HG03571 (cell line): ENCODE results near the gene TMEM185B.
A peak's percentile ranks its signal among the peaks of the same experiment; 100 is the strongest.

Experiments used
- ATAC-seq: cut with Tn5 transposase; IDR thresholded peaks from one replicate; pipeline ENCODE4 v1.9.1; 2021; ENCODE audit not compliant: unreplicated experiment

TMEM185B gene

GRCh38 chr2:120231974-120232635 lies 8.9 kb upstream of the TMEM185B start:
- ATAC-seq, result peak; percentile 85

- ATAC-seq, result peak; percentile 4
Observed at GRCh38 chr2:120231564-120231973, 8.4 kb upstream of the TMEM185B start.

GRCh38 chr2:120230515-120231471 lies 7.6 kb upstream of the TMEM185B start:
- no peak for ATAC-seq

GRCh38 chr2:120229341-120229740 lies 6.1 kb upstream of the TMEM185B start:
- no peak for ATAC-seq

DNA sequence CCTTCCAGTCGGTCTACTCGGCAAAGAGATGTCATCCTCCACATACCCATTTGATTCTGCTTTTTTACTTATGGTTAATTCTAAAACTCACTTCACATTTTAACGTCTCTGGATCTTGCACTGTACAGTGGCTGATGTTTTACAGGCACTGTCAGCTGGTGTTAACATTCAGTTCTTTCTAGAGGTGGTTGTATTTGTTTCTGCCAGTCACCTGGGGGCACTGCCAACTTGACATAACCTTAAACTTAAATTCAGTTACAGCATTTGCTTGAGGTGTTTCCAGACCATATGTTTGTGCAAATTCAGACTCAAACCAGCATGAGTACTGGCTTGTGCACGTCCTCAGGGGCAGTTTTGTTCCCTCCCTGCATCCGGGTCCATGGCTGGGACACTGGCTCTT lies 5.3 kb upstream of the TMEM185B start:
- ATAC-seq, result no peak

- ATAC-seq, result no peak
Observed at GRCh38 chr2:120227111-120227991, 4.2 kb upstream of the TMEM185B start.

GRCh38 chr2:120226316-120226715 lies 3.1 kb upstream of the TMEM185B start:
- no peak for ATAC-seq

- no peak for ATAC-seq
Observed at GRCh38 chr2:120225549-120226065, 2.4 kb upstream of the TMEM185B start.

- no peak for ATAC-seq
Observed at GRCh38 chr2:120224735-120225548, 1.7 kb upstream of the TMEM185B start.

DNA sequence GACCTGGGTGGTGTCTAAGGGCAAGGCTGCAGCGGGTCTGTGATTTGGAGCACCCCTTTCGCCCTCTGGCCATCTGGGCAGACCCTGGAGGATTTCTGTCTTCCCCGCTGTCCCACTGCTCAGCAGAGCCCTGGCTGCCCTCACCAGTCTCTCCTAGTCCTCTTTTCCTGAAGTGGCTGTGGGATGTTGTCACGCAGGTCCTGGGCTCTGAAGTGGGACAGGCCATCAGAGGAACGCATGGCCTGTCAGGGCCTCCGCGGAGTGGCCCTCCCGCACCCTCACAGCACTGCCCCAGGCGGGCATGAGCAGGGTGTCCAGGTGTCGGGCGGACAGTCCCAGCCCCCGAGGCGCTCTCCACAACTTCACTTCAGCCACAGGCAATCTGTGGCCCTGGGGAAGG lies 1.1 kb upstream of the TMEM185B start:
- no peak for ATAC-seq

DNA sequence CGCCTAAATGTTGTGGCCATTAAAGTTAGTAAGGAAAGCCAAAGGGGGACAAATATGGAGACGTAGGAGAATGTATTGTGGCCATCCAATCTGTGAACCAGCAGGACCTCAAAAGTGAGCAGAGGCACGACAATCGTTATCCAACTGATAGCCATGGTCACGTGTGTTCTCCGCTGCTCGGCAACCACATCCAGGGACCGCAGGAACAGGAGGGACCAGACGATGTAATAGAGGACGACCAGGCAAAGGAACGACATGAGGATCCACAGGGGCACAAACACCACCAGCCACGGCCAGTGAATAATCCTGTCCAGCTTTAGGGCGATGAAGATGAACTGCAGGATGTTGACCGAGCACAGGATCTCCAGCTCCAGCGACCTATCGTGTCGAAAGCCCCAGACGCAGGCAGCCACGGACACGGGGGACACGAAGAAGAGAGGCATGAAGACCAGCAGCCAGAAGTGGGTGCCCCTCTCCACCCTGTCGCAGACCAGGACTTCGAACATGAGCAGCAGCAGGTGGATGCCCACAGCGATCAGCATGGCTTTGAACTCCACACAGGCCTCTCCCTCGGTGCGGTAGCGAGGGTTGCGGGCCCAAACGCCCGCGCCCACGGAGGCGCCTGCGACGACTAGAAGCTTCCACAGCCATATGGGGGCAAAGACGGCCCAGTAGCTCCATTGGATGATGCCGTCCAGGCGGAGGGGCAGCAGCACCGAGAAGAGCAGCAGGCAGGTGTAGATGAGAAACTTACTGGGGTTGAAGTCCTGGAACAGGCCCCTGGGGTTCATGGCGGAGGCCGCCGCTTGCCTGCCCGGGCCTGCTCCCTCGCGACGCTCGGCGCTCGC lies 790 bp downstream of the TMEM185B start:
- ATAC-seq, result no peak

- no peak for ATAC-seq
Observed at GRCh38 chr2:120221616-120222015, 1.6 kb downstream of the TMEM185B start.

GRCh38 chr2:120220756-120221155 lies 2.4 kb downstream of the TMEM185B start:
- no peak for ATAC-seq

DNA sequence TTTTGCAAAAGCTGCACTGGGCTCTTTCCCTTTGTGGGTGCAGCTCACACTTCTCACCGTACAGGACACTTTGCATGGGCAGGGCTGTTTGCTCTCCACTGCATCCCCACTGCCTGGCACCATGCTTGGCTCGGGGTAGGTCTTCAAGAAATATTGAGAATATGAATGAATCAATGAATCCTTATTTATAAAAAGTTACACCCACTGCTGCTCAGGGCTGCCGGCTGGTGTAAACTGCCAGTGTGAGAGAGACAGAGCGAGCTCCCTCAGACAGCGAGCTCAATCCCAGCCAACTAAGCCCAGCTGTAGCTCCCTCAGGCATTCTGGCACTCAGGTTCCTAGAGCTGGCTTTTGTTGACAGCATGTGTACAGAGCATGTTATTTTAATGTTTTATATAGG lies 3.4 kb downstream of the TMEM185B start:
- ATAC-seq, result no peak

DNA sequence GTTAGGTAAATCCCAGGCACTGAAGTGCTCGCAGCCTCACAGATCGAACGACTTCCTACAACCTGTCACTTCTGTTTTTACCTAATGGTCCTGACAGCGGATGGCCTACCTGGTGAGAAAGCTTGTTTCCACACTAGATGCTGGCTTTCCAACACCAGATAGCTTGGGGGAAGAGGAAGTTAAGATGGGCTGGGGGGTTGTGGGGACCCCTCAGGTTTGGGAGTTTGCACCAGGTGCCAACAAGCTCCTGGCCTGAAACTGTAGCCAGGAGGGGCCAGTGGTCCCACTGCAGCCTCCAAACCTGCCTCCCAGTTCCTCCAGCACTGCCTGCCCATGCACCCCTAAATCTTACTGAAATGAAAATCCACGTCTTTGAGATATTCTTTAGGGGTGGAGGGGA lies 3.9 kb downstream of the TMEM185B start:
- no peak for ATAC-seq

DNA sequence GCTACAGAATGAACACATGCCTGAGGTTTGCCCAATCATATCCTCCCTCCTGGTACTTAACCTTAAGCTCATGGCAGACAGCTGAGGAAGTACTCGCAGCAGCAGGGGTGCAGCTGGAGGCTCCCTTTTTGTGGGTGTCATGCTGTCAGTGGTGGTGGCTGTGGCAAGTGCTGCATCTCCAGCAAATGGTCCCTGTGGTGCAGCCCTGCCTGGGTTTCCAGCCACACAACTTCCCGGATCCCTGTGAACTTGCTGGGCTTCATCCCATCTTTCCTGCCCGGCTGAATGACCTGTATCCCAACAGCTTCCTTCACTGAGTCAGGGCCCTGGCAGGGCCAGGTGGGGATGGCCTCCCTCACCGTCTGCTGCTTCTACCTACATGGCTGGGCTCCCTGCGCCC lies 5.0 kb downstream of the TMEM185B start:
- no peak for ATAC-seq

DNA sequence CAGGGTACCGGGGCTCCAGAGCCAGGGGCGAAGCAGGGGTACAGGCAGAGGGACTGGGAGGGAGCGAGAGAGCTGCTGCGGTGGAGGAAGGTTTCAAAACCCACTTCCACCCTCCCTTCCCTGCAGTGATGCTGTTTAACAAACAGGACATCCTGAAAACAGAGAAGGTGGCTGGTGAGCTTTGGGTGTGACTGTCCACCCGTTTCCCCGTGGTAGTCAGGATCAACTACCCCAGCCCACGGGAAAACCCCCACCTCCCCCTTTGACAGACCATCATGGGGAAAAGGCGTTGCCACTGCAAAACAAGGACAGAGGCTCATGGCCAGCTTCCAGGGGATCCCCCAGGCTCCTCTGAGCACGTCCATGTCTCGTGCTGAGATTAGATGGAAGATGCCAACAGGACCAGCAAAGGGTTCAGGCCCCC lies 12.9 kb downstream of the TMEM185B start:
- ATAC-seq, result no peak

GRCh38 chr2:120209427-120210269 lies 13.6 kb downstream of the TMEM185B start:
- ATAC-seq, result no peak
